Head of caudate nucleus (tissue), 42 donors: ENCODE results near the gene PSMB8.

ENCODE experiments used
- DNase-seq, 42 donors: peaks; one replicate each; pipeline versions ENCODE4 v3.0.0 to v3.0.0-alpha.2; 2020 to 2021; ENCODE audit warnings: mixed read lengths in 7 of 42
- intact Hi-C: fragments of 100-400 bp; cut with DNase I; formaldehyde crosslinking; loops from one replicate; pipeline ENCODE4 v1.15.0; 2022

PSMB8 gene

GRCh38 chr6:32842021-32842650, 1.7 kb downstream of the PSMB8 start:
- intact Hi-C loops: no loop called here
- DNase-seq: no peak

DNA sequence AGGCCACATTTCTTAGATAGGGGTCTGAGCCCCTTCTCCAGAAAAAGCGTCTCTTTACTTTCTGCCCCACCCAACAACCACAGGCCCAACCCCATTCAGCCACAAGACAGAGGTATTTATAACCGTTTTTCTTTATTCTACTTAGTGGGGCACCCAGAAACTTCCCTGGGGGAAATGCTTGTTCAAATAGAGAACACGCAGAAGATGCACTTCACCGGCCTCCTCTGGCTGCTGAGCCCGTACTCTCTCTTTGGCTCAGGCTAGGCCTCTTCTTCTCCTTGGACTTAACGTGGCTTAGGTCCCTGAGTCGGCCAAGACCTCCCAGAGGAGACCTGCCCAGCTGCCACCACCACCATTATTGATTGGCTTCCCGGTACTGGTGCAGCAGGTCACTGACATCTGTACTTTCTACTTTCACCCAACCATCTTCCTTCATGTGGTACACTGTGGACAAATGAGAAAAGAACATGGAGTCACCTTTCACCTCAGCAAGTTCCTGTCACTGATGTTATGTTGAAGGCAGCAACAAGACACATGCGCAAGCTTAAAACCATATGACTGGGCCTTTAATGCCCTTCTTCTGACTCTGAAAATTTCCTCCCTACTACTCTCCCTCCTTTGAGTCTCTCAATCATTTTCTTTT, 3.1 kb downstream of the PSMB8 start:
- DNase-seq: no peak
- intact Hi-C loops: no loop called here

- no peak for DNase-seq
- intact Hi-C loops: no loop called here
These were observed 4.5 kb downstream of the PSMB8 start for GRCh38 chr6:32839356-32839755.

GRCh38 chr6:32838114-32838958, 5.5 kb downstream of the PSMB8 start, which contains the start of gene TAP2:
Gene TAP2, minus strand, starts transcription at chr6:32838739. Its CDS starts 506 bp downstream, at chr6:32838233.
- DNase-seq: peak; percentile 89 to 99 (median 97)
- intact Hi-C loops: no loop called here

- intact Hi-C loops: no loop called here
- peak in 3 of 42 donors; percentile 4 to 20 (median 20) for DNase-seq
These were observed 6.2 kb downstream of the PSMB8 start for GRCh38 chr6:32837651-32838113.

- intact Hi-C loops: no loop called here
- DNase-seq: no peak
These were observed 7.0 kb downstream of the PSMB8 start for GRCh38 chr6:32836873-32837272.

GRCh38 chr6:32835167-32835893, 8.5 kb downstream of the PSMB8 start:
- no peak for DNase-seq
- intact Hi-C loops: no loop called here

- DNase-seq: no peak
- intact Hi-C loops: no loop called here
These were observed 10.2 kb downstream of the PSMB8 start for GRCh38 chr6:32833664-32834063.

DNA sequence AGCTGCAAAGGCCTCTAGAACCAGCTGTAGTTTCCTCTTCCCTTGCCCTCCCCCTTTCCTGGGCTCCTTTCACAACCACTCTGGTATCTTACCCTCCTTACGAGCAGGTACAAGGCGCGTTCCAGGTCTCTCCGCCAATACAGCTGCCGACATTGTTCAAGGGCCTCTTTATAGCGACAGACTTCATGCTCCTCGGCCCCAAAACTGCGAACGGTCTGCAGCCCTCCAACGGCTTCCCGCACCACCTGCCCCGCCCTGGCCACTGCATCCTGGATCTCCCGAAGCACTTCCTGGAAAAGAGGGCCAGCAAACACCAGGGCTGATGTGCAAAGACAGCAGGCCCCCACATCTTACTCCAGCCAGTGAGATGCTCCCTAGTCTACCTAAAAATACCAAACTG, 11.3 kb downstream of the PSMB8 start:
- DNase-seq: no peak
- intact Hi-C loops: no loop called here

GRCh38 chr6:32830936-32831335, 12.9 kb downstream of the PSMB8 start:
- no peak for DNase-seq

DNA sequence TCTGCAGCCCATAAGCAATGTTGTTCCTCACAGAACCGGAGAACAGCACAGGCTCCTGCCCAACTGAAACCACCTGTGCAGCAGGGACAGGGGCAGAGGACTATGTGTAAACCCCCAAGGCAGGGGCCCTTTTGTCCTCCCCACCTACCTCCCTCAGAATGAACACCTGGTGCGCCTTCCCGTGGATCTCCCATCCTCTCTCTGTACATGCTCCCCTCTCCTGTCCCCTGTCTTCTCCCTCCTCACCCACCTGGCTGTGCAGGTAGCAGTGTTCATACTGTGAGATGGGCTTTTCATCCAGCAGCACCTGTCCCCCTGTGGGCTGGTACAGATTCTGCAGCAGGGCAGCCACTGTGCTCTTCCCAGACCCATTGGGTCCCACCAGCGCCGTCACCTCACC, 13.8 kb downstream of the PSMB8 start:
- no peak for DNase-seq
- intact Hi-C loops: no loop called here

More at GRCh38 chr6:32830936-32831335, 12.9 kb downstream of the PSMB8 start:
- intact Hi-C loops: no loop called here

- no peak for DNase-seq
- intact Hi-C loops: no loop called here
These were observed 14.4 kb downstream of the PSMB8 start for GRCh38 chr6:32829495-32829894.

DNA sequence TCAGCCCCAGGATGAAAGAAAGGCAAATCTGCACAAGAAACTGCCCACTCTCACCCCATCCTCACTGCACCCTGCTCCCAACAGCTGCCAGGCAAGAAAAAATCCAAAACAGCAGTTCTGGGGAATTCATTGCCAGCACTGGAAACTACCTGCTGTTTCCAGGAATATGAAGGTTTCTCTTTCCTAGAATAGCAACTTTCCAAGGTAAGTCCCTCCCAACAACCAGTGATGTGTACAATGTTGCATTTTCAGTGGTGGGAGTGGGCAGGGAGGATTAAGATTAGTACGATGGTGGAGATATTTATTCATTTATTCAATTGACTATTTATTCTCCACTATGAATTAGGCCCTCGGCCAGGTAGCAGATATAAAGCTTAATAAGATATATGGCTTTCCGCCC, 16.8 kb downstream of the PSMB8 start:
- intact Hi-C loops: no loop called here
- no peak for DNase-seq

- peak in 5 of 42 donors; percentile 23 to 50 (median 36) for DNase-seq
- intact Hi-C loops: no loop called here
These were observed 17.9 kb downstream of the PSMB8 start for GRCh38 chr6:32825966-32826365.

DNA sequence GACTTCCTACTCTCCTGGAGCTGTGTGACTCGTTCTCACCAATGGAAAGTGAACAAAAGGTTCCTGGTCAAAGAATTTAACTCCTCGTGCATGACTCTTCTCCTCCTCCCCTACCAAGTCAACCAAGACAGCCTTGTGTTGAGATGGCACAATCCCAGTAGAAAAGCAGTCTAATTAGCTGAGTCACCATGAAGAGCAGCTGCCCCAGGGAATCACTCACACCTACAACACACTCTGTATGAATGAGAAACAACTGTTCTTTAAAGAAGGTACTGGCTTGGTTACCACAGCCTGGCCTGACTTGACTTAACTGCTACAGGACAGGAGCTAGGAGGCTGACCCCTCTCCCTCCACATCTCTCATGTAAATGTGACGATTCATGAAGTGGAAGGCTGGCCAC, 24.1 kb downstream of the PSMB8 start:
- DNase-seq: no peak
- intact Hi-C loops: no loop called here

GRCh38 chr6:32818867-32819266, 25.0 kb downstream of the PSMB8 start:
- DNase-seq: no peak
- intact Hi-C loops: no loop called here

- no peak for DNase-seq
- intact Hi-C loops: no loop called here
These were observed 27.1 kb downstream of the PSMB8 start, which contains the start of gene HLA-DOB for GRCh38 chr6:32816746-32817204. Gene HLA-DOB, minus strand, starts transcription at chr6:32817002. Its CDS starts 51 bp downstream, at chr6:32816951.

- DNase-seq: no peak
- intact Hi-C loops: no loop called here
These were observed 27.9 kb downstream of the PSMB8 start for GRCh38 chr6:32815996-32816395.

GRCh38 chr6:32815115-32815514, 28.7 kb downstream of the PSMB8 start:
- intact Hi-C loops: no loop called here
- no peak for DNase-seq
